Subcutaneous abdominal adipose tissue (tissue), 5 donors: ENCODE results near the gene TFEB.
A peak's percentile ranks its signal among the peaks of the same experiment; 100 is the strongest.

Source experiments
- H3K27ac ChIP-seq: one replicate; pipeline ENCODE4 v1.7.0; 2013; ENCODE audit warnings: low read depth, mild to moderate bottlenecking, inconsistent platforms, low read length, moderate library complexity
- H3K27me3 ChIP-seq, 5 donors: one replicate each; pipeline ENCODE4 v1.7.0; 2013; ENCODE audit warnings: low read length in 5 of 5, inconsistent platforms in 1 of 5; ENCODE audit not compliant: control insufficient read depth in 5 of 5, insufficient read depth in 4 of 5
- H3K36me3 ChIP-seq, 5 donors: one replicate each; pipeline ENCODE4 v1.7.0; 2013; ENCODE audit warnings: low read length in 5 of 5; ENCODE audit not compliant: control insufficient read depth in 5 of 5, insufficient read depth in 5 of 5
- H3K4me1 ChIP-seq, 5 donors: one replicate each; pipeline ENCODE4 v1.7.0; 2013; ENCODE audit warnings: low read length in 5 of 5, mild to moderate bottlenecking in 3 of 5, moderate library complexity in 1 of 5; ENCODE audit not compliant: control insufficient read depth in 5 of 5, insufficient read depth in 5 of 5
- H3K4me3 ChIP-seq, 5 donors: one replicate each; pipeline ENCODE4 v1.7.0; 2013; ENCODE audit warnings: low read length in 5 of 5, low read depth in 1 of 5
- H3K9ac ChIP-seq, 5 donors: one replicate each; pipeline ENCODE4 v1.7.0; 2013; ENCODE audit warnings: low read length in 5 of 5, mild to moderate bottlenecking in 4 of 5, moderate library complexity in 3 of 5
- H3K9me3 ChIP-seq, 5 donors: one replicate each; pipeline ENCODE4 v1.7.0; 2013; ENCODE audit warnings: low read length in 5 of 5; ENCODE audit not compliant: control insufficient read depth in 5 of 5
- donor health status: healthy.
- donor health status: healthy.
- donor health status: healthy.
- donor health status: healthy.
- donor health status: healthy.

Gene TFEB

DNA sequence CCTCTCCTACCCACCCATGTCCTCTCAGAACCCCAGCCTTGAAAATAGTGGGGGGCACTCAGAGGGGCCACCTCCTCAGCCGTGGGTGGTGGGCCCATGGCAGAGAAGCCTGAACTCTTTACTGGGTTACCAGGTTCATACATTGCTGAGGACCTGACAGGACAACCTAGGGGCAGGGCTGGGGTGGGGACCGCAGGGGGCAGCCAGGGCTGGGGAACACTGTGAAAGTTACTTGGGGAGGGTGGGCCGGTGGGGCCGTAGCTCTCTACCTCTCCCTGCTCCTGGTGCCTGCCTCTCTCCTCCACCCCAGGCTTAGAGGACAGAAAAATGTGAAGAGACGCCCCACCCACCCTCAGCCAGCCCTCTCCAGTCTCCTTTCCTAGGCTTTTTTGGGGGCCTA, 81.7 kb downstream of the TFEB start:
- Histone ChIP-seq H3K9ac (no peak overlapping the region), H3K9me3 (no peaks in the 10 kb centered on the region), H3K4me1 (peaks cover 0 to 18% (median 10%) of the 10 kb centered on the region in 5 donors), H3K27ac (no peak overlapping the region), H3K27me3 (no peaks in the 10 kb centered on the region), H3K4me3 (no peak overlapping the region), H3K36me3 (peaks cover 0 to 32% (median 13%) of the 10 kb centered on the region in 5 donors)

DNA sequence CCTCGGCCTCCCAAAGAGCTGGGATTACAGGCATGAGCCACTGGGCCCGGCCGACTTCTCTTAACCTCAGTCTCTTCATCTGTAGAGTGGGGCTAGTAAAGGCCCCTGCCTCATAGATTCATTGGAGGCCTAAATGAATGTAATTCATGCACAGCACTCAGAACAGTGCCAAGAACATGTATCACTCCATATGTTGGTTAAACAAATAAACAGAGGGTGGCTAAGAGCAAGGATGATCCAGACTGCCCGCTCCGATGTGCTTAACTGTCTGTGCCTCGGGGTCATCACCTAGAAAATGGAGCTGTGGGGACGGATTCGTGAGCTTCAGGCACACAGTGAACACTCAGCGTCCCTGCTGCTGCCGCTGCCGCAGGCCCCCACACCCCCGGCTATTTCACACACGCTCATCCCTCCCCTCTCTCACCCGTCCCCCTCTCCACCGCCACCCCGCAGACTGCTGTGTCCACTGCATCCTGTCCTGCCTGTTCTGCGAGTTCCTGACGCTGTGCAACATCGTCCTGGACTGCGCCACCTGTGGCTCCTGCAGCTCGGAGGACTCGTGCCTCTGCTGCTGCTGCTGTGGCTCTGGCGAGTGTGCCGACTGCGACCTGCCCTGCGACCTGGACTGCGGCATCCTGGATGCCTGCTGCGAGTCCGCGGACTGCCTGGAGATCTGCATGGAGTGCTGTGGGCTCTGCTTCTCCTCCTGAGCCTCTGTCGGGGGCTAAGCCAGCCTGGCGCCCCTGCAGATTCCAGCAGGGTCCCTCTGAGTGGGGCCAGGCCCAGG, 82.3 kb downstream of the TFEB start:
- Histone ChIP-seq H3K27ac (no peak overlapping the region), H3K4me1 (peaks cover 0 to 24% (median 10%) of the 10 kb centered on the region in 5 donors), H3K4me3 (no peak overlapping the region), H3K9ac (no peak overlapping the region), H3K36me3 (peaks cover 0 to 34% (median 13%) of the 10 kb centered on the region in 5 donors), H3K27me3 (no peaks in the 10 kb centered on the region), H3K9me3 (no peaks in the 10 kb centered on the region)

DNA sequence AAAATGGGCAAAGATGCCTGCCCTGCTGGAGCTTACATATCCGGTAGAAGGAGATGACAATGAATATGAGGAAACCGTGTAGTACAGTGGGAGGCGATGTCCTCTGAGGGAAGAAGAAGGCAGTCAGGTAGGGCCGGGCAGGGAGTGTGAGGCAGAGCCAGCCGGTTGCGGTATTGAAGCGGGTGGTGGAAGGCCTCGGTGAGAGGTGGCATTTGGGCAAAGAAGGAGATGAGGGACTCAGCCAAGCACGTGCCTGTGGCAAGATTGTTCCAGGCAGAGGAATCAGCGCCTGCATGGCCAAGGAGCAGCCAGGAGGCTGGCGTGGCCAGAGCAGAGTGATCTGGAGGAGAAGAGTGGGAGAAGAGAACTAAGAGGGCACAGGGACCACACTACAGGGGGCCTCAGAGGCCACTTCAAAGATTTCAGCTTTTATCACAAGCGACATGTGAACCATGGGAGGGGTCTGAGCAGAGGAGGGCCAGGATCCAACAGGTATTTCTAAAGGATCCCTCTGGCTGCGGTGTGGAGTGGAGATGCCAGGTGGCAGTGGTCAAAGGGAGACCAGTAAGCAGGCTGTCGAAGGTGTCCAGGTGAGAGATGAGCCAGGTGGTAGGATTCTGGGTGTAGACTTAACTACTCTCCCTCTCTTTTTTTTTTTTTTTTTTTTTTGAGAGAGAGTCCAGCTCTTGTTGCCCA, 83.3 kb downstream of the TFEB start:
- Histone ChIP-seq H3K36me3 (peaks cover 0 to 34% (median 13%) of the 10 kb centered on the region in 5 donors), H3K4me3 (no peak overlapping the region), H3K4me1 (peaks cover 0 to 28% (median 13%) of the 10 kb centered on the region in 5 donors), H3K9me3 (no peaks in the 10 kb centered on the region), H3K9ac (no peak overlapping the region), H3K27ac (no peak overlapping the region), H3K27me3 (no peaks in the 10 kb centered on the region)

DNA sequence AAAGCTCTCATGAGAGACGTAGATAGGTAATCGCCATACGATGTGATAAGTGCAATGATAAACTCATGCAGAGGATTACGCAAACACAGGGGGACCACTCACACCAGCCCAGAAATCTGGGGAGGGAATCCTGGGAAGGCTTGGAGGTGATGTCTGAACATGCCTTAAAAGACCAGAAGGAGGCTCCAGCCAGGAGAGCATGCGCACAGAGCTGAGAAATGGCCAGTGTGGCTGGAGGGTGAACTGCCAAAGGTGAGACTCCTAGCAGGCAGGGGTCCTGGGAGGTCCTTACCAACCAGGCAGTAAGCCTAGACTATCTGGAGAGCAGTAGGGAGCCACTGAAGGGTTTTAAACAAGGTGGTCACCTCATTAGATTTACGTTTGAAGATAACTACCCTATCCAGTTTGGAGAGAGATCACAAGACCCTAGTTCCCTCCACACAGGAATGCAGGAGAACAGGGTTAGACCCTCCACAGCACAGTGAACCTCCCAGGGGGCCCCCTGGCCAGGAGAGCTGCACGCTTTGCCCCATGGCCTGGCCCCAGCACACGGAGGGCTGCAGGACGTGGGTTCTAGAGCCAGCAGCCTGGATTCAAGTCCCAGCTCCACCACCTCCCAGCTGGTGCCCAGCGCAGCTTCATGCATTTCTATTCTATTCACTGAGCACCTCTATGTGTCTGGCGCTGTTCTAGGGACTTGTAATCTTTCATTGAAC, 84.0 kb downstream of the TFEB start:
- Histone ChIP-seq H3K27ac (no peak overlapping the region), H3K9ac (no peak overlapping the region), H3K36me3 (peaks cover 0 to 34% (median 13%) of the 10 kb centered on the region in 5 donors), H3K4me1 (peaks cover 0 to 35% (median 17%) of the 10 kb centered on the region in 5 donors), H3K27me3 (no peaks in the 10 kb centered on the region), H3K4me3 (no peak overlapping the region), H3K9me3 (no peaks in the 10 kb centered on the region)

DNA sequence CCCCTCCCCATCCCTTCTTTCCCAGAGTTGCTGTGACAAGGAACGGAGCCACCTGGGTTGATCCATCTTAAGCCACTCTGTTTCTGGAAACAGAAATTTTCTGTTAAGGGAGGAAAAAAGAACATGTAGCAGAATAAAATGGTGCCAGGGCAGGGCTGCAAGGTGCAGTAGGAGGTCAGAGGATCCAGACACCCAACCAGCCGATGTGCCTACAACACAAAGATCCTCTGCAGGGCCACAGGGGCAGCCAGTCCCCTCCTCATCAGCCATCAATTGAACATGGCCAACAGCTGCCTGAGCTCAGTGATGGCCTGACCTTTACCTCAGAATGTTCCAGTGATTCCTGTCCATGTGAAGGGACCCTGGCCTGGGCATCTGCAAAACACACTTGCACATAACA, 85.3 kb downstream of the TFEB start:
- peaks cover 0 to 48% (median 20%) of the 10 kb centered on the region in 5 donors for H3K4me1 ChIP-seq
- H3K9me3 ChIP-seq, result no peaks in the 10 kb centered on the region
- no peak overlapping the region for H3K9ac ChIP-seq
- peaks cover 0 to 34% (median 14%) of the 10 kb centered on the region in 5 donors for H3K36me3 ChIP-seq
- no peaks in the 10 kb centered on the region for H3K27me3 ChIP-seq
- no peak overlapping the region for H3K27ac ChIP-seq
- no peak overlapping the region for H3K4me3 ChIP-seq

DNA sequence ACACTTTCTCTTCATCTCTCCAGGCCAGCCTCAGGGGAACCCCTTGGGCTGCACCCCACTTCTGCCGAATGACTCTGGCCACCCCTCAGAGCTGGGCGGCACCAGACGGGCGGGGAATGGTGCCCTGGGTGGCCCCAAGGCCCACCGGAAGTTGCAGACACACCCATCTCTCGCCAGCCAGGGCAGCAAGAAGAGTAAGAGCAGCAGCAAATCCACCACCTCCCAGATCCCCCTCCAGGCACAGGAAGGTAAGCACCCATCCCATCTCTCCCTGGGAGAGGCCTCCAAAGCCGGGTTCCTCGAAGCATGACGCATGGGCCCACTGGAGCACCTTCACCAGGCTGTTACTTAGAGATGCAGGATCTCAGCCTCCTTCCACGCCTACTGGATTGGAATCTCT, 85.8 kb downstream of the TFEB start:
- H3K27me3 ChIP-seq, result no peaks in the 10 kb centered on the region
- H3K27ac ChIP-seq, result no peak overlapping the region
- H3K36me3 ChIP-seq, result peaks cover 0 to 34% (median 14%) of the 10 kb centered on the region in 5 donors
- H3K4me3 ChIP-seq, result no peak overlapping the region
- H3K9ac ChIP-seq, result no peak overlapping the region
- H3K9me3 ChIP-seq, result no peaks in the 10 kb centered on the region
- peaks cover 0 to 48% (median 26%) of the 10 kb centered on the region in 5 donors for H3K4me1 ChIP-seq

DNA sequence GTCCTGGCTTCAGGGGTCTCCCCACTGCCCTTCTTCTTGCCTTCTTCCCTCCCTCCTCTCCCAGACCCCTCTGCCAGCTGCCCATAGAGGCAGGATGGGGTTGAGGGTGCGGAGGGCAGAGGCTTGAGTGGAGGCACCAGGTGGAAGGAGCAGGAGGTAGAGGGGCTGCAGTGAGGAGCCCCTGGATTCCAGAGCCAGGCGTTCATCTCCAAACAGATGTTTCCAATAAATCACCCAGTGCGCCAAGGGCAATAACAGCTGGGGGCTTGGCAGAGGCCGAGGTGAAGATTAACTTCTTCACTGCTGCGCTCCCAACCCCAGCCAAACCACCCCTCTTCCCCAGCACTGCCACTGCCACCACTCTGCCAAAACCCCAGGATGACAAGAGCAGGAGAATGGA, 86.5 kb downstream of the TFEB start:
- Histone ChIP-seq H3K4me3 (no peak overlapping the region), H3K27me3 (no peaks in the 10 kb centered on the region), H3K9me3 (no peaks in the 10 kb centered on the region), H3K4me1 (peaks cover 0 to 51% (median 32%) of the 10 kb centered on the region in 5 donors), H3K27ac (no peak overlapping the region), H3K9ac (peak overlapping the region in 1 of 5 donors; percentile 45), H3K36me3 (peaks cover 0 to 34% (median 14%) of the 10 kb centered on the region in 5 donors)

DNA sequence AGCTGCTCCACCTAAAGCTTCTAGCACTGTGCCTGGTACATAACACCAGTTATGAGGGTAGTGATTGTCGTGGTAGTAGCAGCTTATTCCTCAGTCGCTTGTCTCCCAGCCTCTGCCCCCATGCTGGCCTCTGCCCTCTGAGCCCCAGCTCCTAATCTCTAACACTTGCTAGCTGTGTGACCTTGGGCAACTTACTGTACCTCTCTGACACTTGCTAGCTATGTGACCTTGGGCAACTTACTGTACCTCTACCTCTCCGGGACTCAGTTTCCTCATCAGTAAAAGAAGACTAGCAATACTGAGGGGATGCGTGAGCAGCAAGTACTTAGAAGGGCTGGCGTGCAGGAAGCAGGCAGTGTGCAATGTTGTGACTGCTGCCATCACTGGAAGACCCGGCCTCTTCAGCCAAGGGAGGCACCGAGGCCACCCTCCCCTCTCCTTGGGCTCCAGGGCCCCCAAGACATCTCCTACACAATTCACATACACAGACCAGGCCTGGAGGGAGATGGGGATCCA, 87.3 kb downstream of the TFEB start:
- peaks cover 0 to 59% (median 38%) of the 10 kb centered on the region in 5 donors for H3K4me1 ChIP-seq
- H3K4me3 ChIP-seq, result no peak overlapping the region
- no peaks in the 10 kb centered on the region for H3K9me3 ChIP-seq
- peaks cover 0 to 33% (median 11%) of the 10 kb centered on the region in 5 donors for H3K36me3 ChIP-seq
- H3K27me3 ChIP-seq, result no peaks in the 10 kb centered on the region
- H3K27ac ChIP-seq, result no peak overlapping the region
- H3K9ac ChIP-seq, result peak overlapping the region in 1 of 5 donors; percentile 36

DNA sequence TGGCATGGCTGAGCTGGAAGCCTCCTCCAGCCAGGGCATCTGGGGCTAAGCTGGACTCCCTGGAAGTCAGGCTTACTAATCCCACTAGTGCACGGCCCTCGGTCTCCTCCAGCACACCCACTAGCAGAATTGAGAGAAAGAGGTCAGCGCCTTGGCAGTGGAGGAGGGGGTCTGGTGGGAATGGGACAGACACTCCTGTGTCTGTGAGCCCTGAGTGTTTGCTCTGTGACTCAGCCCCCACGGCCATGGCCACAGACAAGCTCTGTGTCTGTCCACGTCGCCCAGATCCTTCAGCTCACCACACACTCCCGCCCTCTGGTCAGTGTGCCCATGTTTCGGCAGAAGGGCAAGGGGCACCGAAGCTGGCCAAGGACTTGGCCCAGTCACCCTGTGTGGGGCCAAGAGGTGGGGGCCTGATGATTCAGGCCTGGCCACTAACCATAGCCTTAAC, 88.3 kb downstream of the TFEB start:
- peaks cover 0 to 27% (median 11%) of the 10 kb centered on the region in 5 donors for H3K36me3 ChIP-seq
- peaks cover 4 to 70% (median 48%) of the 10 kb centered on the region in 5 donors for H3K4me1 ChIP-seq
- H3K27me3 ChIP-seq, result no peaks in the 10 kb centered on the region
- peak overlapping the region; percentile 71 for H3K27ac ChIP-seq
- no peak overlapping the region for H3K4me3 ChIP-seq
- no peak overlapping the region for H3K9ac ChIP-seq
- H3K9me3 ChIP-seq, result no peaks in the 10 kb centered on the region
